GM11168 (cell line): Measurements from ENCODE around the gene TIMM22.

ENCODE experiments used
- in situ Hi-C: fragments of 300-500 bp; cut with MboI; formaldehyde crosslinking; loops from one replicate; pipeline ENCODE4 v1.12.0; 2022; ENCODE audit warnings: low sequenced_read_pairs; ENCODE audit not compliant: unreplicated experiment

Gene TIMM22

GRCh38 chr17:1000597-1001461 is 3.9 kb downstream of the TIMM22 start:
- in situ Hi-C loops: no loop called here

- in situ Hi-C loops: no loop called here
Measured at GRCh38 chr17:1001640-1002411, 4.9 kb downstream of the TIMM22 start.

GRCh38 chr17:1002412-1002753 is 5.5 kb downstream of the TIMM22 start:
- in situ Hi-C loops: no loop called here

- in situ Hi-C loops: no loop called here
Measured at GRCh38 chr17:1002771-1003555, 6.0 kb downstream of the TIMM22 start.

GRCh38 chr17:1003633-1003971 is 6.7 kb downstream of the TIMM22 start:
- in situ Hi-C loops: no loop called here

GRCh38 chr17:1003972-1004768 is 7.2 kb downstream of the TIMM22 start:
- in situ Hi-C loops: no loop called here

- in situ Hi-C loops: no loop called here
Measured at GRCh38 chr17:1004769-1005295, 7.9 kb downstream of the TIMM22 start.

- in situ Hi-C loops: no loop called here
Measured at GRCh38 chr17:1005361-1005946, 8.5 kb downstream of the TIMM22 start.

GRCh38 chr17:1006054-1006453 is 9.1 kb downstream of the TIMM22 start:
- in situ Hi-C loops: no loop called here

- in situ Hi-C loops: no loop called here
Measured at GRCh38 chr17:1007310-1008007, 10.5 kb downstream of the TIMM22 start.

- in situ Hi-C loops: no loop called here
Measured at GRCh38 chr17:1008008-1008761, 11.3 kb downstream of the TIMM22 start.

- in situ Hi-C loops: no loop called here
Measured at GRCh38 chr17:1009229-1010085, 12.5 kb downstream of the TIMM22 start.

GRCh38 chr17:1010086-1010450 is 13.1 kb downstream of the TIMM22 start:
- in situ Hi-C loops: no loop called here

- in situ Hi-C loops: no loop called here
Measured at GRCh38 chr17:1010586-1010985, 13.7 kb downstream of the TIMM22 start.

- in situ Hi-C loops: no loop called here
Measured at GRCh38 chr17:1011138-1011537, 14.2 kb downstream of the TIMM22 start.

- in situ Hi-C loops: no loop called here
Measured at GRCh38 chr17:1011760-1012735, 15.1 kb downstream of the TIMM22 start.
